GM23338 (cell line): ENCODE measurements around the gene SLC8B1. TPM values are rescaled to one million over a fixed set of nuclear protein-coding genes. Genes with fewer than 3 reads are reported as not detected.

ENCODE experiments used
- ATAC-seq: fragments of 200-7000 bp; cut with Tn5 transposase; 3 replicates; pipeline ENCODE4 v1.9.1; 2020
- DNase-seq: peaks from one replicate; pipeline ENCODE4 v3.0.0-alpha.2; 2015; ENCODE audit warnings: low spot score
- H2AFZ ChIP-seq: fragments of 200-600 bp; sonication (generic); 2 replicates; pipeline ENCODE4 v1.8.0; 2016; ENCODE audit warnings: antibody characterized with exemption, mild to moderate bottlenecking, moderate library complexity
- H3F3A ChIP-seq: fragments of 200-600 bp; sonication (generic); replicated peaks from 2 replicates; pipeline ENCODE4 v1.8.0; 2017; ENCODE audit warnings: antibody characterized with exemption, mixed run types, low read depth
- H3K27ac ChIP-seq: fragments of 200-600 bp; sonication (generic); 2 replicates; pipeline ENCODE4 v1.6.1; 2016; ENCODE audit warnings: low read depth
- H3K27me3 ChIP-seq: fragments of 200-600 bp; sonication (generic); 2 replicates; pipeline ENCODE4 v1.8.0; 2016; ENCODE audit warnings: mild to moderate bottlenecking, mixed run types, moderate library complexity; ENCODE audit not compliant: insufficient read depth
- H3K36me3 ChIP-seq: fragments of 200-600 bp; sonication (generic); 2 replicates; pipeline ENCODE4 v1.8.0; 2016; ENCODE audit warnings: mild to moderate bottlenecking; ENCODE audit not compliant: insufficient read depth
- H3K4me1 ChIP-seq: fragments of 200-600 bp; sonication (generic); 2 replicates; pipeline ENCODE4 v1.8.0; 2016; ENCODE audit warnings: mild to moderate bottlenecking, moderate library complexity; ENCODE audit not compliant: insufficient read depth
- H3K4me2 ChIP-seq: fragments of 200-600 bp; sonication (generic); 2 replicates; pipeline ENCODE4 v1.7.1; 2017; ENCODE audit warnings: mixed run types
- H3K4me3 ChIP-seq: fragments of 200-600 bp; sonication (generic); 2 replicates; pipeline ENCODE4 v1.6.1; 2016; ENCODE audit warnings: mixed run types
- H3K79me2 ChIP-seq: fragments of 200-600 bp; sonication (generic); replicated peaks from 2 replicates; pipeline ENCODE4 v1.8.0; 2017; ENCODE audit warnings: mild to moderate bottlenecking; ENCODE audit not compliant: insufficient read depth
- H3K9me2 ChIP-seq: fragments of 200-600 bp; sonication (generic); 2 replicates; pipeline ENCODE4 v1.8.0; 2017; ENCODE audit not compliant: insufficient read depth
- H4K20me1 ChIP-seq: fragments of 200-600 bp; sonication (generic); replicated peaks from 2 replicates; pipeline ENCODE4 v1.8.0; 2017; ENCODE audit warnings: mild to moderate bottlenecking; ENCODE audit not compliant: insufficient read depth
- H3K27ac Mint-ChIP-seq: 2 replicates; pipeline ENCODE4 v1.8.0; 2020; ENCODE audit warnings: inconsistent platforms, mild to moderate bottlenecking, moderate library complexity, mixed read lengths
- H3K27me3 Mint-ChIP-seq: 3 replicates; pipeline ENCODE4 v1.8.0; 2022; ENCODE audit warnings: low read depth, mild to moderate bottlenecking, moderate library complexity, mixed read lengths, inconsistent platforms; ENCODE audit not compliant: insufficient read depth, poor library complexity
- H3K36me3 Mint-ChIP-seq: 3 replicates; pipeline ENCODE4 v1.8.0; 2021; ENCODE audit warnings: low read depth, mild to moderate bottlenecking, inconsistent platforms, moderate library complexity, mixed read lengths
- H3K4me1 Mint-ChIP-seq: 3 replicates; pipeline ENCODE4 v1.8.0; 2020; ENCODE audit warnings: mild to moderate bottlenecking, inconsistent platforms, mixed read lengths
- H3K4me3 Mint-ChIP-seq: 3 replicates; pipeline ENCODE4 v1.8.0; 2021; ENCODE audit warnings: moderate library complexity, mild to moderate bottlenecking, inconsistent platforms, mixed read lengths
- H3K9me3 Mint-ChIP-seq: 3 replicates; pipeline ENCODE4 v1.8.0; 2020; ENCODE audit warnings: moderate library complexity, mild to moderate bottlenecking, inconsistent platforms, mixed read lengths
- CREB1 ChIP-seq: fragments of 250-450 bp; sonication (Bioruptor Pico); IDR thresholded peaks from 2 replicates; pipeline ENCODE4 v1.5.0; 2020; ENCODE audit warnings: low read depth, mild to moderate bottlenecking, moderate library complexity
- CTCF ChIP-seq, 2 experiments: fragments of 200-600 bp in 1 of 2; sonication (generic) in 1 of 2; conservative IDR thresholded peaks; 2 replicates each; pipeline versions ENCODE4 v1.5.1 to v1.6.1; 2016 to 2017; ENCODE audit warnings: antibody characterized with exemption in 2 of 2, low read depth in 2 of 2, mild to moderate bottlenecking in 2 of 2, moderate library complexity in 1 of 2
- EZH2 ChIP-seq: fragments of 200-600 bp; sonication (generic); IDR thresholded peaks from one replicate; pipeline ENCODE4 v1.8.0; 2017; ENCODE audit warnings: antibody characterized with exemption, mild to moderate bottlenecking, low read depth; ENCODE audit not compliant: unreplicated experiment
- EZH2phosphoT487 ChIP-seq: fragments of 200-600 bp; sonication (generic); IDR thresholded peaks from one replicate; pipeline ENCODE4 v1.8.1; 2018; ENCODE audit warnings: antibody characterized with exemption; ENCODE audit not compliant: unreplicated experiment
- JUNB ChIP-seq: IDR thresholded peaks from one replicate; pipeline ENCODE4 v1.6.1; 2016; ENCODE audit warnings: antibody characterized with exemption; ENCODE audit not compliant: unreplicated experiment
- NANOG ChIP-seq: IDR thresholded peaks from 2 replicates; pipeline ENCODE4 v1.6.1; 2016; ENCODE audit warnings: antibody characterized with exemption, borderline replicate concordance
- POLR2AphosphoS5 ChIP-seq: IDR thresholded peaks from 2 replicates; pipeline ENCODE4 v1.6.1; 2016; ENCODE audit warnings: antibody characterized with exemption, low read depth
- STAT1 ChIP-seq: IDR thresholded peaks from one replicate; pipeline ENCODE4 v1.6.1; 2016; ENCODE audit warnings: antibody characterized with exemption; ENCODE audit not compliant: unreplicated experiment
- ZNF331 ChIP-seq: fragments of 250-450 bp; sonication (Bioruptor Pico); IDR thresholded peaks from 2 replicates; pipeline ENCODE4 v1.5.0; 2020; ENCODE audit warnings: low read depth, mild to moderate bottlenecking, moderate library complexity
- polyA plus RNA-seq: library from polyadenylated mRNA; unstranded; fragments of >200 nt; fragmentation: Nextera tagmentation; extraction: Ambion mirVana; gene quantifications from 2 replicates; pipeline ENCODE4 v1.2.1, GENCODE V29; 2016
- total RNA-seq: library from RNA; depleted of rRNA; stranded (reverse); fragments of >200 nt; shearing (Covaris generic); gene quantifications from 2 replicates; pipeline ENCODE4 v1.2.3, GENCODE V29; 2014
- TF ChIP-seq, protein P1 (sequence below): fragments of 250-450 bp; sonication (Bioruptor Pico); IDR thresholded peaks from 2 replicates; pipeline ENCODE4 v1.5.0; 2020; ENCODE audit warnings: mild to moderate bottlenecking, moderate library complexity
- TF ChIP-seq, protein P2 (sequence below): IDR thresholded peaks from one replicate; pipeline ENCODE4 v1.6.1; 2018; ENCODE audit warnings: antibody characterized with exemption; ENCODE audit not compliant: unreplicated experiment
- TF ChIP-seq, protein P3 (sequence below): IDR thresholded peaks from 2 replicates; pipeline ENCODE4 v1.6.1; 2016; ENCODE audit warnings: antibody characterized with exemption

The SLC8B1 gene
- total and polyA plus RNA-seq, 2 experiments from 2014 or later: 6.0 to 8.9 TPM

GRCh38 chr12:113320401-113320800, 14.5 kb downstream of the SLC8B1 start (continued):
- TF ChIP-seq, protein P1, sequence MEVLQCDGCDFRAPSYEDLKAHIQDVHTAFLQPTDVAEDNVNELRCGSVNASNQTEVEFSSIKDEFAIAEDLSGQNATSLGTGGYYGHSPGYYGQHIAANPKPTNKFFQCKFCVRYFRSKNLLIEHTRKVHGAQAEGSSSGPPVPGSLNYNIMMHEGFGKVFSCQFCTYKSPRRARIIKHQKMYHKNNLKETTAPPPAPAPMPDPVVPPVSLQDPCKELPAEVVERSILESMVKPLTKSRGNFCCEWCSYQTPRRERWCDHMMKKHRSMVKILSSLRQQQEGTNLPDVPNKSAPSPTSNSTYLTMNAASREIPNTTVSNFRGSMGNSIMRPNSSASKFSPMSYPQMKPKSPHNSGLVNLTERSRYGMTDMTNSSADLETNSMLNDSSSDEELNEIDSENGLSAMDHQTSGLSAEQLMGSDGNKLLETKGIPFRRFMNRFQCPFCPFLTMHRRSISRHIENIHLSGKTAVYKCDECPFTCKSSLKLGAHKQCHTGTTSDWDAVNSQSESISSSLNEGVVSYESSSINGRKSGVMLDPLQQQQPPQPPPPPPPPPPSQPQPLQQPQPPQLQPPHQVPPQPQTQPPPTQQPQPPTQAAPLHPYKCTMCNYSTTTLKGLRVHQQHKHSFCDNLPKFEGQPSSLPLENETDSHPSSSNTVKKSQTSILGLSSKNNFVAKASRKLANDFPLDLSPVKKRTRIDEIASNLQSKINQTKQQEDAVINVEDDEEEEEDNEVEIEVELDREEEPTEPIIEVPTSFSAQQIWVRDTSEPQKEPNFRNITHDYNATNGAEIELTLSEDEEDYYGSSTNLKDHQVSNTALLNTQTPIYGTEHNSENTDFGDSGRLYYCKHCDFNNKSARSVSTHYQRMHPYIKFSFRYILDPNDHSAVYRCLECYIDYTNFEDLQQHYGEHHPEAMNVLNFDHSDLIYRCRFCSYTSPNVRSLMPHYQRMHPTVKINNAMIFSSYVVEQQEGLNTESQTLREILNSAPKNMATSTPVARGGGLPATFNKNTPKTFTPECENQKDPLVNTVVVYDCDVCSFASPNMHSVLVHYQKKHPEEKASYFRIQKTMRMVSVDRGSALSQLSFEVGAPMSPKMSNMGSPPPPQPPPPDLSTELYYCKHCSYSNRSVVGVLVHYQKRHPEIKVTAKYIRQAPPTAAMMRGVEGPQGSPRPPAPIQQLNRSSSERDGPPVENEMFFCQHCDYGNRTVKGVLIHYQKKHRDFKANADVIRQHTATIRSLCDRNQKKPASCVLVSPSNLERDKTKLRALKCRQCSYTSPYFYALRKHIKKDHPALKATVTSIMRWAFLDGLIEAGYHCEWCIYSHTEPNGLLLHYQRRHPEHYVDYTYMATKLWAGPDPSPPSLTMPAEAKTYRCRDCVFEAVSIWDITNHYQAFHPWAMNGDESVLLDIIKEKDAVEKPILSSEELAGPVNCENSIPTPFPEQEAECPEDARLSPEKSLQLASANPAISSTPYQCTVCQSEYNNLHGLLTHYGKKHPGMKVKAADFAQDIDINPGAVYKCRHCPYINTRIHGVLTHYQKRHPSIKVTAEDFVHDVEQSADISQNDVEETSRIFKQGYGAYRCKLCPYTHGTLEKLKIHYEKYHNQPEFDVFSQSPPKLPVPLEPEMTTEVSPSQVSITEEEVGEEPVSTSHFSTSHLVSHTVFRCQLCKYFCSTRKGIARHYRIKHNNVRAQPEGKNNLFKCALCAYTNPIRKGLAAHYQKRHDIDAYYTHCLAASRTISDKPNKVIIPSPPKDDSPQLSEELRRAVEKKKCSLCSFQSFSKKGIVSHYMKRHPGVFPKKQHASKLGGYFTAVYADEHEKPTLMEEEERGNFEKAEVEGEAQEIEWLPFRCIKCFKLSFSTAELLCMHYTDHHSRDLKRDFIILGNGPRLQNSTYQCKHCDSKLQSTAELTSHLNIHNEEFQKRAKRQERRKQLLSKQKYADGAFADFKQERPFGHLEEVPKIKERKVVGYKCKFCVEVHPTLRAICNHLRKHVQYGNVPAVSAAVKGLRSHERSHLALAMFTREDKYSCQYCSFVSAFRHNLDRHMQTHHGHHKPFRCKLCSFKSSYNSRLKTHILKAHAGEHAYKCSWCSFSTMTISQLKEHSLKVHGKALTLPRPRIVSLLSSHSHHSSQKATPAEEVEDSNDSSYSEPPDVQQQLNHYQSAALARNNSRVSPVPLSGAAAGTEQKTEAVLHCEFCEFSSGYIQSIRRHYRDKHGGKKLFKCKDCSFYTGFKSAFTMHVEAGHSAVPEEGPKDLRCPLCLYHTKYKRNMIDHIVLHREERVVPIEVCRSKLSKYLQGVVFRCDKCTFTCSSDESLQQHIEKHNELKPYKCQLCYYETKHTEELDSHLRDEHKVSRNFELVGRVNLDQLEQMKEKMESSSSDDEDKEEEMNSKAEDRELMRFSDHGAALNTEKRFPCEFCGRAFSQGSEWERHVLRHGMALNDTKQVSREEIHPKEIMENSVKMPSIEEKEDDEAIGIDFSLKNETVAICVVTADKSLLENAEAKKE: no peak
- no peak for TF ChIP-seq CTCF (conservative IDR thresholded peaks at IDR 0.05; ENCODE audit: low read depth in 2 of 2)

DNA sequence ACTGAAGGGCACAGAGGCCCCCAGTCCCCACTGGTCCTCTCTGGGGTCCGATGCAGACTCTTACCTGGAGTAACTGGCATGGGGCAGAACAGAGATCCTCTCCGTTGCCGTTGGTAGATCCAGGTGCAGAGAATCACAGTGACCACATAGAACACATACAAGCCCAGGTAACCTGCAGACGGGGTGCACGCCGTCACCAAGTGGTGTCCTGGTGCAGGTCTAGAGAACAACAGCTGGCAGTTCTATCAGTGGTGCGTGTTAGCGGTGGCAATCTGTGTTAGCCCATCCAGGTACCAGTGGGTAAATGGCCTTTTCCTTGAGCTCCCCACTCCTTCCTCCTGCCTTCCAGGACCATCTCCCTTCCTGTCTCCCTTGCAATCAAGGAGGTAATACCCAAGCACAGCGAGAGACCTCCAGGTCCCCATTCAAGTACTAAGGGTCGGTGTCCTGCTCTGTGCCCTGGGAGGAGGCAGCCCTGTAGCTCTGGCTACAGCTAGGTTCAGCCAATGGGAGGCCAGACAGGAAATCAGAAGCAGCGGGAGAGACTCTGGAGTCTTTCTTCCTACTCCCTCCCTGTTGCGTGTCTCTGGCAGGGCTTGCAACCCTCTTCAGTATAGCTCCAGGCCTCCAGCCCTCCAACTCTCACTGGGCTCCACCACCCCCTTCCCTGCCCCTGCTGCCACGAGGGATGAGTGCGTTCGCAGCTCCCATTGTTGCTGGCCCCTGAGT, 15.8 kb downstream of the SLC8B1 start:
- H3F3A ChIP-seq: peaks cover 8% of the 10 kb centered on the region
- H3K27ac Mint-ChIP-seq: no peak overlapping the region
- no peak overlapping the region for H3K27ac ChIP-seq
- no peak overlapping the region for H3K4me3 ChIP-seq
- no peaks in the 10 kb centered on the region for H3K4me1 ChIP-seq
- ATAC-seq (no peak; the same call in 2 of the 3 replicates), DNase-seq (no peak)
- no peaks in the 10 kb centered on the region for H3K9me2 ChIP-seq
- H3K36me3 Mint-ChIP-seq: peaks cover 23% of the 10 kb centered on the region
- H3K27me3 Mint-ChIP-seq: peaks cover 2% of the 10 kb centered on the region
- no peaks in the 10 kb centered on the region for H3K79me2 ChIP-seq
- H2AFZ ChIP-seq: no peak overlapping the region
- no peaks in the 10 kb centered on the region for H3K27me3 ChIP-seq
- peaks cover 5% of the 10 kb centered on the region; the same call in 2 of the 3 replicates for H3K4me1 Mint-ChIP-seq
- no peak overlapping the region for H3K4me3 Mint-ChIP-seq
- no peak overlapping the region for H3K4me2 ChIP-seq
- no peaks in the 10 kb centered on the region; the same call in 1 of the 2 replicates for H3K36me3 ChIP-seq
- no peaks in the 10 kb centered on the region for H4K20me1 ChIP-seq
- no peaks in the 10 kb centered on the region for H3K9me3 Mint-ChIP-seq
- TF ChIP-seq, protein P2, sequence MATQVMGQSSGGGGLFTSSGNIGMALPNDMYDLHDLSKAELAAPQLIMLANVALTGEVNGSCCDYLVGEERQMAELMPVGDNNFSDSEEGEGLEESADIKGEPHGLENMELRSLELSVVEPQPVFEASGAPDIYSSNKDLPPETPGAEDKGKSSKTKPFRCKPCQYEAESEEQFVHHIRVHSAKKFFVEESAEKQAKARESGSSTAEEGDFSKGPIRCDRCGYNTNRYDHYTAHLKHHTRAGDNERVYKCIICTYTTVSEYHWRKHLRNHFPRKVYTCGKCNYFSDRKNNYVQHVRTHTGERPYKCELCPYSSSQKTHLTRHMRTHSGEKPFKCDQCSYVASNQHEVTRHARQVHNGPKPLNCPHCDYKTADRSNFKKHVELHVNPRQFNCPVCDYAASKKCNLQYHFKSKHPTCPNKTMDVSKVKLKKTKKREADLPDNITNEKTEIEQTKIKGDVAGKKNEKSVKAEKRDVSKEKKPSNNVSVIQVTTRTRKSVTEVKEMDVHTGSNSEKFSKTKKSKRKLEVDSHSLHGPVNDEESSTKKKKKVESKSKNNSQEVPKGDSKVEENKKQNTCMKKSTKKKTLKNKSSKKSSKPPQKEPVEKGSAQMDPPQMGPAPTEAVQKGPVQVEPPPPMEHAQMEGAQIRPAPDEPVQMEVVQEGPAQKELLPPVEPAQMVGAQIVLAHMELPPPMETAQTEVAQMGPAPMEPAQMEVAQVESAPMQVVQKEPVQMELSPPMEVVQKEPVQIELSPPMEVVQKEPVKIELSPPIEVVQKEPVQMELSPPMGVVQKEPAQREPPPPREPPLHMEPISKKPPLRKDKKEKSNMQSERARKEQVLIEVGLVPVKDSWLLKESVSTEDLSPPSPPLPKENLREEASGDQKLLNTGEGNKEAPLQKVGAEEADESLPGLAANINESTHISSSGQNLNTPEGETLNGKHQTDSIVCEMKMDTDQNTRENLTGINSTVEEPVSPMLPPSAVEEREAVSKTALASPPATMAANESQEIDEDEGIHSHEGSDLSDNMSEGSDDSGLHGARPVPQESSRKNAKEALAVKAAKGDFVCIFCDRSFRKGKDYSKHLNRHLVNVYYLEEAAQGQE: no peak
- TF ChIP-seq EZH2phosphoT487 (no peak), STAT1 (no peak), JUNB (no peak), CREB1 (CRISPR knock-in tag) (no peak), ZNF331 (CRISPR knock-in tag) (no peak), NANOG (no peak), EZH2 (no peak), POLR2AphosphoS5 (no peak)
- TF ChIP-seq, protein P3, sequence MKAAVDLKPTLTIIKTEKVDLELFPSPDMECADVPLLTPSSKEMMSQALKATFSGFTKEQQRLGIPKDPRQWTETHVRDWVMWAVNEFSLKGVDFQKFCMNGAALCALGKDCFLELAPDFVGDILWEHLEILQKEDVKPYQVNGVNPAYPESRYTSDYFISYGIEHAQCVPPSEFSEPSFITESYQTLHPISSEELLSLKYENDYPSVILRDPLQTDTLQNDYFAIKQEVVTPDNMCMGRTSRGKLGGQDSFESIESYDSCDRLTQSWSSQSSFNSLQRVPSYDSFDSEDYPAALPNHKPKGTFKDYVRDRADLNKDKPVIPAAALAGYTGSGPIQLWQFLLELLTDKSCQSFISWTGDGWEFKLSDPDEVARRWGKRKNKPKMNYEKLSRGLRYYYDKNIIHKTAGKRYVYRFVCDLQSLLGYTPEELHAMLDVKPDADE: no peak
